ENCODE data around the gene SLC29A3. TPM values are rescaled to one million over a fixed set of nuclear protein-coding genes. Genes with fewer than 3 reads are reported as not detected.

The SLC29A3 gene
- polyA plus RNA-seq, 1 experiment: 7.2 TPM

GRCh38 chr10:71335173-71335708, 16.2 kb downstream of the SLC29A3 start:
- Histone ChIP-seq H3K27me3 (ENCODE audit: control insufficient read depth, insufficient read depth, low read length) (no peaks in the 10 kb centered on the region), H3K36me3 (ENCODE audit: control insufficient read depth, insufficient read depth, low read length) (no peaks in the 10 kb centered on the region), H3K4me3 (ENCODE audit: low read depth, low read length) (no peak overlapping the region)
- no peak for DNase-seq (ENCODE audit: low read depth)
- POLR2A ChIA-PET: no interaction called here
- CTCF ChIA-PET: interaction anchor here (1.1 to 1.7 kb wide), 5 partner anchors 12 to 561 kb away, joined by 3 to 9 read pairs (median 4); partner anchors contain the start of gene SLC29A3
- TF ChIP-seq, protein P1, sequence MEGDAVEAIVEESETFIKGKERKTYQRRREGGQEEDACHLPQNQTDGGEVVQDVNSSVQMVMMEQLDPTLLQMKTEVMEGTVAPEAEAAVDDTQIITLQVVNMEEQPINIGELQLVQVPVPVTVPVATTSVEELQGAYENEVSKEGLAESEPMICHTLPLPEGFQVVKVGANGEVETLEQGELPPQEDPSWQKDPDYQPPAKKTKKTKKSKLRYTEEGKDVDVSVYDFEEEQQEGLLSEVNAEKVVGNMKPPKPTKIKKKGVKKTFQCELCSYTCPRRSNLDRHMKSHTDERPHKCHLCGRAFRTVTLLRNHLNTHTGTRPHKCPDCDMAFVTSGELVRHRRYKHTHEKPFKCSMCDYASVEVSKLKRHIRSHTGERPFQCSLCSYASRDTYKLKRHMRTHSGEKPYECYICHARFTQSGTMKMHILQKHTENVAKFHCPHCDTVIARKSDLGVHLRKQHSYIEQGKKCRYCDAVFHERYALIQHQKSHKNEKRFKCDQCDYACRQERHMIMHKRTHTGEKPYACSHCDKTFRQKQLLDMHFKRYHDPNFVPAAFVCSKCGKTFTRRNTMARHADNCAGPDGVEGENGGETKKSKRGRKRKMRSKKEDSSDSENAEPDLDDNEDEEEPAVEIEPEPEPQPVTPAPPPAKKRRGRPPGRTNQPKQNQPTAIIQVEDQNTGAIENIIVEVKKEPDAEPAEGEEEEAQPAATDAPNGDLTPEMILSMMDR (IDR thresholded peaks at IDR 0.05; ENCODE audit: insufficient read depth, low read depth, low read length): no peak

DNA sequence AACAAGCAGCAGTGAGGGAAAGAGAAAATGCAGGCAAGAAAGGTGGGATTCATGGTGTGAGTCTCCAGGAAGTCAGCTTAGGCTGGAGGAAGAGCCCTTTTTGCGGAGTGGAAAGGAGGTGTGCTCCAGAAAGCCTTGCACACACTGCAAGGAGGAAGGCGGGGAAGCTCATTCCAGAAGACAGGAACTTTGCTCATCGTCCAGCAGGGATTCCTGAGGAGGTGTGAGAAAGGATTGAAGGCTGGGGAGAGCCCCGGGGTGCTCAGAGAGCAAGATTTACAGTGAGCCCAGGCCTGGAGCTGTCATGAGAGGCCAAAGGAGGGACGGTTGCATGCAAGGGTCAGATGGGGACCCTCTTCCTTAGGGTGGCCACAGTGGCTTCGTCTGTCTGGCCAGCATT, 17.6 kb downstream of the SLC29A3 start:
- DNase-seq (ENCODE audit: low read depth): no peak
- Histone ChIP-seq H3K27me3 (ENCODE audit: control insufficient read depth, insufficient read depth, low read length) (no peaks in the 10 kb centered on the region), H3K4me3 (ENCODE audit: low read depth, low read length) (no peak overlapping the region), H3K36me3 (ENCODE audit: control insufficient read depth, insufficient read depth, low read length) (no peaks in the 10 kb centered on the region)
- ChIA-PET CTCF (interaction anchor here (1.1 kb wide), 1 partner anchor 8 kb away, joined by 3 read pairs; no protein-coding TSS in a partner anchor), POLR2A (no interaction called here)
- TF ChIP-seq, protein P1 (IDR thresholded peaks at IDR 0.05; ENCODE audit: insufficient read depth, low read depth, low read length): no peak

- CTCF ChIA-PET: interaction anchor here (1.1 kb wide), 1 partner anchor 9 kb away, joined by 3 read pairs; no protein-coding TSS in a partner anchor
Measured at GRCh38 chr10:71337219-71337701, 18.2 kb downstream of the SLC29A3 start.

DNA sequence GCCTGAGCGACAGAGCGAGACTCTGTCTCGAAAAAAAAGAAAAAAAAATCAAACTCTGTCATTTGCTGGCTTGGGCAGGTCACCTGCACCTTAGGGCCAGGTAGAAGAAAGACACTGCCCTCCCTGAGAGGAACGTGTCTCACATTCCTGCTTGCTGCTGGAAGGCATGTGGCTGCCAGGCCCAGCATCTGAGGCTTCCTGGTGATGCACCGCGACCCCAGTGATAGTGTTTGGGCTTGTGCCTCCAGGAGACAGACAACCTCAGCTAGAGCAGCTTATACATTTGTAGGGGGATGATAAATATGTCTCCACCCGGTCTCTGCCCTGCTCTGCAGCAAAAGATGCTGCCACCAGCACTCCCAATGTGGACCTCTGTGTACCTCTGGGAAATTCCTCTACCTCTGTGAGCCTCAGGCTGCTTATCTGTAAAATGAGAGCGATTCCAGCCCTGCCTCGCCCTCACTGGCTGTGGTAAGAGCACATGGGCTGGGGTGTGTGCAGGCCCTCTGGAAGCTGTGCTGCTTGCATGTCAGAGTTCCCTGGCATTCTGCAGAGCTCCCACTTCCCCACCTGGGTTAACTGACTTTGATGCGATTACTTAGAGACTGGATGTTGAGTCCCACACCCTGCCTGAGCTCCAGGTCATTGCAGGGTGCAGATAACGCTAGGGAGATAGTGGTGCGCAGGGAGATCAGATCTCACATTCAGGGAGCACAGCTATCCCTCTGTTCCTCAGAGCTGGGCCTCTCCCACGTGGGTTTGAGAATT, 19.9 kb downstream of the SLC29A3 start:
- Histone ChIP-seq H3K27me3 (ENCODE audit: control insufficient read depth, insufficient read depth, low read length) (no peaks in the 10 kb centered on the region), H3K4me3 (ENCODE audit: low read depth, low read length) (no peak overlapping the region), H3K36me3 (ENCODE audit: control insufficient read depth, insufficient read depth, low read length) (no peaks in the 10 kb centered on the region)
- CTCF ChIA-PET: interaction anchor here (0.7 to 3.1 kb wide), 4 partner anchors 13 to 38 kb away, joined by 3 to 10 read pairs (median 3); partner anchors contain the start of gene SLC29A3
- POLR2A ChIA-PET: no interaction called here
- TF ChIP-seq, protein P1 (IDR thresholded peaks at IDR 0.05; ENCODE audit: insufficient read depth, low read depth, low read length): no peak
- DNase-seq (ENCODE audit: low read depth): no peak

More at GRCh38 chr10:71337219-71337701, 18.2 kb downstream of the SLC29A3 start:
- Histone ChIP-seq H3K4me3 (ENCODE audit: low read depth, low read length) (no peak overlapping the region), H3K36me3 (ENCODE audit: control insufficient read depth, insufficient read depth, low read length) (no peaks in the 10 kb centered on the region), H3K27me3 (ENCODE audit: control insufficient read depth, insufficient read depth, low read length) (no peaks in the 10 kb centered on the region)
- no peak for DNase-seq (ENCODE audit: low read depth)
- POLR2A ChIA-PET: no interaction called here
- TF ChIP-seq, protein P1 (IDR thresholded peaks at IDR 0.05; ENCODE audit: insufficient read depth, low read depth, low read length): no peak
